Stimulated activated CD4-positive, alpha-beta T cell treated with anti-CD3 and anti-CD28 coated beads, Interleukin-2, amount 100 ng/mL, for 24 hours (primary cell): ENCODE measurements around the gene SPHK1.

Source experiments
- DNase-seq, 2 donors: peaks; one replicate each; pipeline ENCODE4 v3.0.0-alpha.2; 2020

The SPHK1 gene

GRCh38 chr17:76408037-76408849, 23.8 kb downstream of the SPHK1 start:
- peak; percentile 74 to 77 for DNase-seq

DNA sequence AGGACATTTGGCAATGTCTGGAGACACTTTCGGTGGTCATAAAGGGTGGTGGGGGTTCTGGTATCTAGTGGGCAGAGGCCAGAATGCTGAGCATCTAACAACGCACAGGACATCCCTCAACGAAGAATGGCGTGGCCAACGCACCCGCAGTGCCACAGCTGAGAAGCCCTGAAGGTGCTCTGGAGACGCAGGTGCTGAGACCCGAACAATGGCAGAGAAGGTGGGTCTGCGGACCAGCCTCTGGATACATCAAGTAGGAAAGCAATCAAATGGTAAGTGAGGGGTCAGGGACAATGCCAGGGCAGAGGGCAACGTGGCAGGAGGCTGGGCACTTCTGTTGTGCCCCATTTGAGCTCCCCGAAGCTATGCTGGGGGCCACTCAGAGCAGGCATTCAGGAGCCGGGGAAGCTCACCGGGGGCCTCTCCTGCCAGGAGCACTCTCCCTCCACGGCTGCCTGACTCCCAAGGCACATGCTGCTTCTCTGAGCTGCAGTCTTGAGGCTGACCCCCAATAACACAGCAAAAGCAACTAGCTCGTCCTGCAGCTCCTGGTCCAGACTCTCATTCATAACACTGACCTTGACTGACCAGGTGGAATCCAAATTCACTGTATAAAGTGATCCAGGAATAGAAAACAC, 26.0 kb downstream of the SPHK1 start:
- DNase-seq = no peak

DNA sequence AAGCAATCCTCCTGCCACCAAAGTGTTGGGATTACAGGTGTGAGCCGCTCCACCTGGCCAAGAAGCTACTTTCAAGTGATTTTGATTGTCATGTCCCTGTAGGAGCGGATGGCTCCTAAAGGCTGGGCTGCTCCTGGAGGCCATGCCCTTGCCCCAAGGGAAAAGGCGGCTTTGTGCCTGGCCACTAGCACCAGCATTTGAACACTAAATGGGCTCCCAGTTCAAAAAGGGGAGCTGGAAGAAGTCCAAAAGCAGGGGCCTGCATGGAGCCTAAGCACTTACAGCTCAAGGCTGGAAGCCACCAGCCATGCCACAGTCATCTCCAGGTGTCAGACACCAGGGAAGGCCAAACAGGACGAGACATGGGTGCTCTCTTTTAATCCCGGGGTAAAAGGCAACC, 26.8 kb downstream of the SPHK1 start:
- DNase-seq = no peak

DNA sequence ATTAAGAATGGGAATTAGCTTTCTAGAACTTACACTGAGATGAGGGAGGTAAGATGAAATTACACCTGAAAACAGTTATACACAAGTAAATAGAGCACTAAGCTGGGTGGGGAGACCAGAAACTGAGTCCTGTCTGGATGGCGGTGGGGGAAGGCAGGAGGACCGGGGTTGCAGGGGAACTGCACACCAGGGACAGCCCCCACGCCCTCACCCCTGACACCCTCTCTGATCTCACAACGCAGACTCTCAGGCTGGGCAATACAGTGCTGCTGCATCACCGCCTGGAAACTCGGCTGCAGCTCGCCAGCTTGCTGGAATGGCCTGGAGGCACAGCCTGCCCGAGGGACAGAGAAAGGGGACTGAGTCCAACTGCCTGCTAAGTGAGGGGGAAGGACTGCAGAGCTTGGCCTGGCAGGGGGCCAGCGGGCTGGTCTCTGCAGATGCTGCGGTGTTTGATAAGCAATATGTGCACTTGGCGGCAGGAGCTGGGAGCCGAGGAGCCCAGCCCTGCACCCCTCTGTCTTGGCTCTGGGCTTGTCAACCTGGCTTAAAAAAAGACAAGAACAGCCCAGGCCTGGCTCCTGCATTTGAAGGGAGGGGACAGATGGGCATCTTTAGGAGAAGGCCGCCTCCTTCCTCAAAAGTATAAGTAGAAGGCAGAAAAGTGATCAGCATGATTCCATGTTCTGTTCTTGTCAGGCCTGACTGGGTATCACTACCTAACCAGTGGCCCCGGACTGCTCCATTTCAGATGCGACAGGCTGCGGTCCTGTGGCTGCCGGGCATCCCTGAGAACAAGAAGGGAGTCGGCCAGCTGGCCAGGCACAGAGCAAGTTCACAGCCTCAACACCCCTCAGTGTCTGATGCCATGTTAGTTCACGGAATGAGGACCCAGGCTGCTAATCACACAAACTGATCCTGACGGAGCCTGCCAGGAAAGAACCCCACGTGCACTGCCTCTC, 30.2 kb downstream of the SPHK1 start:
- no peak for DNase-seq

- DNase-seq = no peak
These were observed 31.4 kb downstream of the SPHK1 start for GRCh38 chr17:76415786-76416185.

GRCh38 chr17:76416457-76416856, 32.0 kb downstream of the SPHK1 start:
- DNase-seq = no peak

DNA sequence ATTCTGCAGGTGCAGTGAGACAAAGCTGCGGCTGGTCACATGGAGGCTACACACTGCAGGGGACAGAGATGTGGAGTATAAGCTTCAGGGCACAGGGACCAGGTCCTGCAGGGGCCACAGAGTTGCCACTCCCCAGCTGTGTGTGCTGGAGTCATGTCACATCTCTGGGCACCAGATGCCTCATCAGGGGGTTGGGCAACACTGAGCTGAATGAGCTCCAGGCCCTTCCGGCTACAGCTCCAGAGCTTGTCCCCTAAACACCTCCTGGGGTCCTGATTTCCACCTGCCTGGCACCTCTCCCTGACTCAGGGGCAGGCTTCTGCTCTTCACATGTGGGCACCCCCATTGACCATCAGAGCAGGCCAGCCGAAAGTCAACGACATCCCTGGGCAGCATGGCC, 32.5 kb downstream of the SPHK1 start:
- no peak for DNase-seq

DNA sequence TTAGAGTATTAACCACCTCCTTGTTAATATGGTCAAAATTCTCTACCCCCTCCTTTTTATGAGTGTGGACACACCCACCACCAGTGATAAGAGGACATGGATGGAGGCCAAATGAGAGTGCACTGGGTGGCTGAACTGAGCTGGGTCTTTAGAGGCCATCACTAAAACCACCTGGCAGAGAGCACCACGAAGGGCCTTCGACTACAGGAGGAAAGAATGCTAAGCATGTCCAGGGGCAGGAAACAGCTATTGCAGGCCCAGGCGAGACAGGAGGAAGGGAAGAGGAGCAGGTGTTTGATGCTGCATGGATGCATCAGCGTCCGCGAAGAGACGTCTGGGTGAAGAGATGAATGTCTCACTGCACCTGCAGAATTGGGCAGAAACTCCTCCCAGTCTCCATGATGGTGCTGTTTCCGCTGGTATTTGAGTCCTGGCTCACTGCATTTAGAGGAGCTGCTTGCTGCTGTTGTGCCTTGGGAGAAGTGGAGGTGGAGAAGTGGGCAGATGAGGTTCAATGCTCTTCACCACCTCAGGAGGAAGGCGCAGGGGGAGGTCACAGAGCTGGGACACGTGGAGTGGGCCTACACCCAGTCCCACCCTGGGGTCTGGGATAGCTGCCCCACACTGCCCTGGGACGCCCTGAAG, 33.2 kb downstream of the SPHK1 start:
- no peak for DNase-seq

DNA sequence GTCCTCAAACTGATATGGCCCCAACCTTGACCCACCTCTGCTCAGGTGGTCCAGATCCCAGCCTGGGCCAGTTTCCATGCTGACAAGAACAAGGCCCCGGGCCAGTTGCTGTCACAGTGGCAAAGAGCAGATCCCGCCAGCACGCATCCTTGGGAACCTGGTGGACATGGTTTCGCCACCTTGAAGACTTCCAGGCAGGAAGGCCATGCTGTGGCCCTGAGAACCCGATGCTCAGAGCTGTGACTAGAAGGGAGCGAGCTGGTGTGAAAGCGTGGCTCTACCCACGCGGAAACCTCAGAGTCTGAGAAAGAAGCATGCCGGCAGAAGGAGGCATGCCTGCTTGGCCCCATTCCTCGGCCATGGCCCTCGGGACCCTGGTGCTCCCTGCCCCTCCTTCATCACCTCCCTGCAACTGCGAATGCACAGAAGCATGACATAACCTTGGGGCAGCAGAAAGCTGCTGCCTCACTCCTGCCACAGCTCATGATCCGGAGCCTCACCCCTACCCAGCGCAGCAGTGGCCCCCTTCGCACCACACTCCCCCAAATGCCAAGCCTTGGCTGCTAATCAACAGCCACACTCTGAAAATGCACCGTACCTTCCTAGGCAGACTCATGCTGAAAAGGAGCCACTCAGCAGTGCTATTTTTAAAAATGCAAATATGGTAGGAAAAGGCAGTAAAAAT, 35.3 kb downstream of the SPHK1 start:
- DNase-seq = no peak

DNA sequence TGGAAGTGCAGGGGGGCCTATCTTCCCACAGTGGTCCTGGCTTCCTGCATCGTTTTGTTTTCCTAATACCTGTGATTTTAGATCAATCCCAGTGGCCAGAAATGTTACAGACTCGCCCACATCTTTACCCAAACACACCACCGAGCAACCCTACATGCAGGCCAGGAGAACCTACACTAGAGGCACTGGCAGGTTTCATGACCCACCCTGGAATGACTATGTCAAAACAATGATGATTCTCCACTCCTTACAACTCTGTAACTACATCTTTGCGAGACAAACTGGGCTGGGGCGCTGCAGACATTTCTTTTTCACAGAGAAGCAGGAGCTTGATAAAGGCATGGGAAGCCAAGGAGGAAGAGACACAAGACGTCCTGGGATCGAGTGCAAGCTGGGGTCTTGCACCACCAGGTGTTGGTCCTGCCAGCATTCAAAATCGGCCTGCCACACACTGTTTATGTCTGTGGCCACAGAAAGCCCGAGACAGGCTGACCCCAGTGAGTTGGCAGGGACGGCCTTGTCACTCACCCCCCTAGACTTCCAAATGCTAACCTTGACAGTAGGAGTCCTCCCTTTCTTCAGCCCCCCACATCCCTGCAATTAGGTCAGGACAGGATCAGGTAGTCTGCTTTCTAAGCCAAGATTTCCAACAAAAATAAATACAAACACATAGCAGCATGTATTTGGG, 36.1 kb downstream of the SPHK1 start:
- no peak for DNase-seq

DNA sequence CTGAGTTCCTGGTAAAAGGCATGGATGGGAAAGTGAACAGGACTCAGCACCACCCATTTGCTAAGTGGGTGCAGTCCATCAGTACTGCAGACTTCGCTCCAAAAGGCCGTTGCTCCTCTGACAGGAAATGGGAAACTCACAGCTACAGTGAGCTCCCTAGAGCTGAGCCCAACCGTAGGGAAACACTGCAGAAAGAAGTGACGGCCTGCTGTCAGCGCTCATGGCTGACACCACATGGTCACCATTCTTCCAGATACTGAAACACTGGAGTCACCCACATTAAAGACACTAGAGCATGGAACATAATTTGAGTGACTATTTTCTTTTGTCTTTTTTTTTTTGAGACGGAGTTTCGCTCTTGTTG, 36.6 kb downstream of the SPHK1 start:
- DNase-seq = no peak

DNA sequence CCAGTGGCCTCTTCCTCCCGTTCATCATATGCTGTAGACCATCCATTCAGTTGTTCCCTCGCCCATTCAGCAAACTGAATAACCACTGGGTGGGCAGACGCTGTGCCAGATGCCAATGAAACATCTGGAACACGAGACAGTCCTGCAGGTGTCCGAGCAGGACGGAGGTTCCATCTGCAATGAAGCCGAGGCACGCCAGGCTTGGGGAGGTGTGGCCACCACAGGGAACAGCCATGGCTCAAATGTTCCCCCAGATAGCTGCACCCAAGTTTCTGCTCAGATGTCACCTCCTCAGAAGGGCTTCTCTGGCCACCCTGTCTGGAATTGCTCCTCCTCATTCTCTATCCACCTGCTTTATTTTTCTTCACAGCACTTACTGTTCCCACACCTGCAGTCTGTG, 38.0 kb downstream of the SPHK1 start:
- no peak for DNase-seq

GRCh38 chr17:76422860-76423259, 38.5 kb downstream of the SPHK1 start:
- DNase-seq = no peak

DNA sequence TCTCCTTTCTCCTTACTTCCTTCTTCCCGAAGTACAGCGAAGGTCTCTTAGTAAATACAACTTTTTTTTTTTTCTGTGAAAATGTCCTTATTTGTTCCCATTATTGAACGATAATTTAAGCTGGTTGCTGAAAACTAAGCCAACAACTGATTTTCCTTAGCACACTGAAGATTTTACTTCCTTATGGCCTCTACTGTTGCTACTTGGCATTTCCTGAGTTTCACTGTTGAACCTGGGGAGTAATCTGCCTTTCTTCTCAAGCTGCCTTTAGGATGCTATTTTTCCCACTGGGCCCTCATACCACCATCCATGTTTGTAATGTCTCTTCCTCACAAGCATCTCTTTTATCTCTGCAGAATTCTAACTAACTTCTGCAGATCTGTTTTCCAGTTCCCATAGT, 42.4 kb downstream of the SPHK1 start:
- no peak for DNase-seq

DNA sequence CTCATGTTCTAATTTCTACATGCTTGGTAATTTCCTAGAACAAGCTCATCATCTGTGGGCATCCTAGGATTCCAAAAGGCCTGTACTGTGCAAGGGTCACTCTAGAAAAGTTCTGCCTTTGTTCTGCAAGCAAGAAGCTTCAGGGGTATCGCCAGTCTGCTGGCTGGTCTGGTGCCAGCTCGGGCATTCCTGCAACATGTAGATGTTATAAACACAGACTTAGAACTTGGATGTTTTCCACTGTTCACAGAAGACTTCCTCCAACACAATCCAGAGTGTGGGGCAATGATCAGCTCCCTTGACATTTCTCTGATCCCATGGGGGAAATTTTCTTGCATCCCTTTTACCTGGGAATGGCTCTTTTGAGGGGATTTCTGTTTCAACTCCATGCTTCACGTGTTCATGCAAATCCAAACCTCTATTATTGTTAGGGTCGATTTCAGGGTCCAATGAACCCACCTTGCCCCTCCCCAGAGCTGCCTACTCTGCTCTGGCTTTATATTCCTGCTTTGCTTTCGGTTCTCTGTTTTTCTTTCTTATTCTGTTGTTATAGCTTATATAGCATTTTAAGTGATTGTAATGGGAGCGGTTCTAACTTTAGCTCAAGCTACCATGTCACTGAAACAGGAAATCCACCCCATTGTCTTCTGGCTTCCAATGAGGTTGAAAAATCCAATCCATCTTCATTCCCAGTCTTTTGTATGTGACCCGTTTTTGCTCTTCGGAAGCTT, 43.3 kb downstream of the SPHK1 start:
- DNase-seq = no peak

- DNase-seq = no peak
These were observed 44.1 kb downstream of the SPHK1 start for GRCh38 chr17:76428511-76428910.

DNA sequence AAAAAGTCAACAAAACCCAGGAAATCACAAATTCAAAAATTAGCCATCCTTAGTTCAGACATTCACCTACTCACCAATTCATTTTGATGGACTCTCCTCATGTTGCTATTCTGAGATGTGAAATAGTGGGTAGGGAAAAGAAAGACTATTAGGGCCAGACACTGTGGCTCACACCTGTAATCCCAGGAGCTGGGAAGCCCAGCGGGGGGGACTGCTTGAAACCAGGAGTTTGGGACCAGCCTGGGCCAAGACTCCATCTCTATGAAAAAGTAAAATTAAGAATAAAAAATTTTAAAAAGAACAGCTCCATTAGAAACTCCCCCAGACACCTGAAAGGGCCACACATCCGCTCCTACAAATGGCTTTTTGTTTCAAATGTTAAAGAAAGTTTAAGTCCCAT, 47.1 kb downstream of the SPHK1 start:
- DNase-seq = no peak

DNA sequence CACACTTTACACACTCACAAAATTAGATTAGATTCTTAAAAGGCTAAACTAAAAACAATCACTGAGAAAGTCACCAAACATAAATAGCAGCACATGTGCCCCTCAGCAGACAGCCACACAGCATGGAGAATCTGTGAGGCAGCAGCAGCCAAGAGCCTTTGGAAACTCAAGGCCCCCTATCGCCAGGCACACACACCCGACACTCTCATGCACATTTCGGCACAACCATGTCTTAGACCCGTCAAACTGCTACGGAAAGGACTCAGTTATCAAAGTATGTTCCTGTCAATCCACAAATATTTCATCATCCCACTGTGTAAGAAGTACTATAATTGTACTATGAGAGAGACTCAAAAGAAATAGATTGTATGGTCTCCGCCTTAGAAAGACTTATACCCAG, 47.6 kb downstream of the SPHK1 start:
- DNase-seq = no peak

GRCh38 chr17:76432712-76433336, 48.4 kb downstream of the SPHK1 start:
- DNase-seq = no peak

GRCh38 chr17:76433693-76434092, 49.3 kb downstream of the SPHK1 start:
- DNase-seq = no peak

DNA sequence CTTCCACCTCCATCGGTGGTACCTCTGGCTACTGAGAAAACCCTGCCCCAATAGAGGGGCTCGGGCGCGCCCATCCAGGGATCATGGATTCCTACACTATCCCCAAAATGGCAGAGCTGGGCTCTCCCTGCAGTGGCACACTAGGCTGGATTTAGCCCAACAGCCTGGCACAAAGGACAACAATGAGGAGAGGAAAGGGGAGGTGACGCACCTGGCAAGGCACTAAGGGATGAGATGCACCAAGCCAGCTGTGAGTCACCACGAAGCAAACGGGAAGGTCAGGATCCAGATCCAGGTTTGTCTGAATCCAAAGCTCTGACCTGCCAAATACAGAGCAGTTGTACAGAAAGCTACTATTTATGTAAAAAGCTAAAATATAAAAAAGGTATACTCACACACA, 50.5 kb downstream of the SPHK1 start:
- DNase-seq = no peak
